HCT116 (cell line): ENCODE data around the gene GATAD2A. TPM values are rescaled to one million over a fixed set of nuclear protein-coding genes. Genes with fewer than 3 reads are reported as not detected.

ENCODE experiments used
- ATAC-seq: fragments of 200-7000 bp; cut with Tn5 transposase; 2 replicates; pipeline ENCODE4 v1.9.1; 2020; ENCODE audit warnings: mild to moderate bottlenecking, moderate library complexity
- BruUV-seq: library from RNA; stranded (reverse); fragments of 400-500 nt; replicated peaks from 2 replicates; lab custom pipeline; 2021; lab: Mats Ljungman, UMichigan
- CTCF ChIA-PET: fragments of 300-600 bp; sonication (Branson Sonifier 250); formaldehyde crosslinking; loops from one replicate; lab custom pipeline; 2021; ENCODE audit warnings: antibody characterized with exemption; lab: Charles Lee
- POLR2A ChIA-PET: fragments of 300-600, 350-600 bp; sonication (Branson Sonifier 250); formaldehyde crosslinking; loops from one replicate; lab custom pipeline; 2021; ENCODE audit warnings: antibody characterized with exemption; lab: Charles Lee
- RAD21 ChIA-PET, 2 experiments: fragments of 300-600 bp; sonication (Branson Sonifier 250); formaldehyde crosslinking; loops; one replicate each; lab custom pipeline; 2023; ENCODE audit warnings: low total read pairs in 2 of 2; ENCODE audit not compliant: uncharacterized antibody in 2 of 2, unreplicated experiment in 2 of 2, low non-redundant PET in 1 of 2; lab: Charles Lee
- DNase-seq: peaks from one replicate; pipeline ENCODE4 v3.0.0-alpha.2; 2010; ENCODE audit warnings: low read depth, low spot score
- H2AFZ ChIP-seq: fragments of 200-600 bp; shearing (Covaris generic), sonication (generic); 2 replicates; pipeline ENCODE4 v1.6.1; 2017; ENCODE audit warnings: low read depth, mixed run types, mixed read lengths, antibody characterized with exemption, low read length; ENCODE audit not compliant: poor library complexity, severe bottlenecking
- H3K27ac ChIP-seq: 2 replicates; pipeline ENCODE4 v1.5.1; 2012; ENCODE audit warnings: low read depth, low read length
- H3K27me3 ChIP-seq: fragments of 200-600 bp; sonication (generic); 2 replicates; pipeline ENCODE4 v1.6.1; 2016; ENCODE audit warnings: mixed run types, low read length, mixed read lengths; ENCODE audit not compliant: insufficient read depth
- H3K36me3 ChIP-seq, 2 experiments: fragments of 200-500 bp in 1 of 2; fragments of 200-600 bp in 1 of 2; sonication (Bioruptor generic) in 1 of 2; sonication (generic) in 1 of 2; 2 replicates each; pipeline versions ENCODE4 v1.5.1 to v1.6.1; 2014 to 2016; ENCODE audit warnings: low read length in 2 of 2, inconsistent platforms in 1 of 2, mixed read lengths in 1 of 2, mixed run types in 1 of 2; ENCODE audit not compliant: insufficient read depth in 2 of 2, control insufficient read depth in 1 of 2
- H3K4me1 ChIP-seq, 2 experiments: fragments of 200-600 bp in 1 of 2; sonication (generic) in 1 of 2; 2 replicates each; pipeline versions ENCODE4 v1.5.1 to v1.6.1; 2012 to 2017; ENCODE audit warnings: low read length in 2 of 2, inconsistent platforms in 1 of 2, mild to moderate bottlenecking in 1 of 2, mixed read lengths in 1 of 2, mixed run types in 1 of 2, moderate library complexity in 1 of 2; ENCODE audit not compliant: insufficient read depth in 2 of 2, control insufficient read depth in 1 of 2
- H3K4me2 ChIP-seq: fragments of 200-600 bp; sonication (generic); 2 replicates; pipeline ENCODE4 v1.6.1; 2017; ENCODE audit warnings: mixed run types, low read length, mixed read lengths
- H3K4me3 ChIP-seq, 2 experiments: fragments of 200-600 bp in 1 of 2; sonication (generic) in 1 of 2; replicated peaks in 1 of 2; 2 replicates each; pipeline ENCODE4 v1.5.1; 2011 to 2016; ENCODE audit warnings: low read length in 2 of 2, control low read depth in 1 of 2, low read depth in 1 of 2, mild to moderate bottlenecking in 1 of 2, mixed read lengths in 1 of 2, mixed run types in 1 of 2
- H3K79me2 ChIP-seq: fragments of 200-600 bp; sonication (generic); 2 replicates; pipeline ENCODE4 v1.6.1; 2017; ENCODE audit warnings: mild to moderate bottlenecking, mixed run types, low read length, moderate library complexity, mixed read lengths; ENCODE audit not compliant: insufficient read depth
- H3K9ac ChIP-seq: fragments of 200-600 bp; sonication (generic); 2 replicates; pipeline ENCODE4 v1.6.1; 2016; ENCODE audit warnings: low read length, mixed read lengths
- H3K9me2 ChIP-seq: fragments of 200-600 bp; sonication (generic), shearing (Covaris generic); 2 replicates; pipeline ENCODE4 v1.6.1; 2017; ENCODE audit warnings: mixed run types, mild to moderate bottlenecking, moderate library complexity; ENCODE audit not compliant: insufficient read depth
- H3K9me3 ChIP-seq, 2 experiments: fragments of 200-500 bp in 1 of 2; fragments of 200-600 bp in 1 of 2; sonication (Bioruptor generic) in 1 of 2; sonication (generic) in 1 of 2; 2 replicates each; pipeline ENCODE4 v1.6.1; 2014 to 2017; ENCODE audit warnings: low read length in 2 of 2, mixed read lengths in 2 of 2, inconsistent platforms in 1 of 2, low read depth in 1 of 2, mild to moderate bottlenecking in 1 of 2, mixed run types in 1 of 2, moderate library complexity in 1 of 2; ENCODE audit not compliant: control insufficient read depth in 1 of 2, insufficient read depth in 1 of 2
- H4K20me1 ChIP-seq: fragments of 200-600 bp; sonication (generic), shearing (Covaris generic); 2 replicates; pipeline ENCODE4 v1.6.1; 2017; ENCODE audit warnings: mixed run types, mild to moderate bottlenecking, moderate library complexity; ENCODE audit not compliant: insufficient read depth
- RAD21 ChIP-seq: IDR thresholded peaks from 2 replicates; pipeline ENCODE4 v1.6.1; 2012; ENCODE audit warnings: low read depth, mild to moderate bottlenecking
- SRF ChIP-seq: IDR thresholded peaks from 2 replicates; pipeline ENCODE4 v1.6.1; 2012; ENCODE audit warnings: low read depth
- intact Hi-C: fragments of 100-400 bp; cut with micrococcal nuclease; formaldehyde crosslinking; loops from 2 replicates; pipeline ENCODE4 v1.10.0; 2022
- total RNA-seq: library from RNA; stranded (reverse); gene quantifications from one replicate; pipeline ENCODE4 v1.2.1, GENCODE V29; 2021; ENCODE audit not compliant: unreplicated experiment

The GATAD2A gene
- total RNA-seq, 1 experiment from 2014 or later: 130 TPM

- Histone ChIP-seq H3K27me3 (no peaks in the 10 kb centered on the region), H3K9me2 (no peaks in the 10 kb centered on the region), H4K20me1 (no peaks in the 10 kb centered on the region), H3K9me3 (no peaks in the 10 kb centered on the region), H2AFZ (no peak overlapping the region), H3K79me2 (peaks cover 54% of the 10 kb centered on the region), H3K9ac (no peak overlapping the region), H3K4me3 (no peak overlapping the region), H3K27ac (no peak overlapping the region), H3K36me3 (peaks cover 1 to 13% of the 10 kb centered on the region in 2 experiments; a peak in 3 of 4 replicates), H3K4me1 (no peaks in the 10 kb centered on the region), H3K4me2 (no peak overlapping the region)
- DNase-seq (no peak), ATAC-seq (no peak)
- no TSS peak for BruUV-seq
- intact Hi-C loops: no loop called here
- POLR2A ChIA-PET: no interaction called here
- CTCF ChIA-PET: no interaction called here
- RAD21 ChIA-PET: interaction anchor here in 1 of 2 experiments (0.6 kb wide), 1 partner anchor 27 kb away, joined by 3 read pairs; no protein-coding TSS in a partner anchor
- no peak for TF ChIP-seq SRF
Measured at GRCh38 chr19:19525611-19526380, 120.3 kb downstream of the GATAD2A start.

- Histone ChIP-seq H3K27ac (no peak overlapping the region), H3K4me2 (no peak overlapping the region), H3K9me2 (no peaks in the 10 kb centered on the region), H3K9me3 (no peaks in the 10 kb centered on the region), H3K9ac (no peak overlapping the region), H3K4me1 (no peaks in the 10 kb centered on the region), H3K4me3 (no peak overlapping the region), H3K36me3 (peaks cover 0 to 9% of the 10 kb centered on the region in 2 experiments; a peak in 3 of 4 replicates), H3K79me2 (peaks cover 45% of the 10 kb centered on the region), H4K20me1 (no peaks in the 10 kb centered on the region), H3K27me3 (no peaks in the 10 kb centered on the region), H2AFZ (no peak overlapping the region)
- no peak for TF ChIP-seq RAD21
- BruUV-seq: no TSS peak
- no peak for DNase-seq
- intact Hi-C loops: no loop called here
- no peak for ATAC-seq
- ChIA-PET CTCF (no interaction called here), POLR2A (no interaction called here), RAD21 (no interaction called here)
Measured at GRCh38 chr19:19526581-19527370, 121.3 kb downstream of the GATAD2A start.
